SHP77 (cell line): ENCODE measurements around the gene PRDM2.

Experiments used
- DNase-seq, 2 experiments: peaks; one replicate each; lab custom pipeline; 2025; lab: John Stamatoyannopoulos, UW

PRDM2 gene

DNA sequence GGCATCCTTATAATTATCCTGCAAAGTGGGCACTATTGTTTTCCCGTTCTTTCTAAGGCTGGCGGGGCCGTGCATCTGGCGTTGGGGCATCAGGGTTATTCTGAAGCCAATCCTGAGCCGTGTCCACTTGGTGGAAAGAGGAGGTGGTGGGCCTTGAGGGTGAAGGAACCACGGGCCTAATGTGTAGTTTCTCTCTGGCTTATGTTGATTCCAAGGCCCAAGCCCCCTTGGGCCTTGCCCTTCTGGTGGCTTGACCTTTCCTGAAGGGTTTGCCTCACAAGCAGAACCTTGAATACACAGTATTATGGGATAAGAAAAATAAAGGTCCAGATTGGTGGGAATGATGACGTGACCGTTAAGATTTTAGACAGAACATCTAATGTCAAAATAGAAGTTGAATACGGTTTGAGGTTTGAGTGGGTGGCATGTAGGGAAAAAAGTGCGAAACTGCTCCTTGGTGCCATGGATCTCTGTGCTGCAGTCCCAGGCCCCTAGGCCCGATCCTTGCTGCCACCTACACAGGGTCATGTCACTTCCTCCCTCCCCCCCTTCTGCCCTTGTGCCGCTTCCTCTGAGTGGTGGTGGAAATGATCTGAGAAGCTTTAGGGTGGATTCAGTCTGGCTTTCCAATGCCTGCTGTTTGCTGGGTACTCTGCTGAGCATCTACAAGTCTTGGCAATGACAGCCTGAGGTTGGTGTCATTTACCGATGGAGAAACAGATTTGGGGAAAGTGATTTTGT, 90.5 kb downstream of the PRDM2 start:
- no peak for DNase-seq

- DNase-seq: no peak
Observed at GRCh38 chr1:13792419-13792818, 92.4 kb downstream of the PRDM2 start.

- DNase-seq: no peak
Observed at GRCh38 chr1:13793088-13793730, 93.2 kb downstream of the PRDM2 start.

GRCh38 chr1:13794231-13795187, 94.5 kb downstream of the PRDM2 start:
- no peak for DNase-seq

DNA sequence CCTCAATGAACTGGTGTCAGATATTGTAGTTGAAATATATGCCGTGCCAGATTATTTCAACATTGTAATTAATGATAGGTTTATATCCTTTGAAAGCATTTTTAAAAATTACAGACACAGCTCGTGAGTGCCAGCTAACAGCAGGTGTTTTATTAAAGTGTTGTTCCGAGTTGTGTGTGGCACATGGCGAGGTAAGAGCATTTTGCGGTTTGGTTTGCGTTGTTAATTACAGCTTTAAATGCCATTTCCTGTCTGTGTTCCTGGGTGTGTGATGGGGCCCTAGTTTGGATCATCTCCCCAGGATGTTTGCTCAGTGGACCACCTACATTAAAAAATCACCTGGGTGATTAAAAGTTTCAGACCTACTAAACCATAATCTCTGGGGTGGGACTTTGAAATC, 97.4 kb downstream of the PRDM2 start:
- no peak for DNase-seq

- DNase-seq: no peak
Observed at GRCh38 chr1:13798120-13798519, 98.1 kb downstream of the PRDM2 start.

DNA sequence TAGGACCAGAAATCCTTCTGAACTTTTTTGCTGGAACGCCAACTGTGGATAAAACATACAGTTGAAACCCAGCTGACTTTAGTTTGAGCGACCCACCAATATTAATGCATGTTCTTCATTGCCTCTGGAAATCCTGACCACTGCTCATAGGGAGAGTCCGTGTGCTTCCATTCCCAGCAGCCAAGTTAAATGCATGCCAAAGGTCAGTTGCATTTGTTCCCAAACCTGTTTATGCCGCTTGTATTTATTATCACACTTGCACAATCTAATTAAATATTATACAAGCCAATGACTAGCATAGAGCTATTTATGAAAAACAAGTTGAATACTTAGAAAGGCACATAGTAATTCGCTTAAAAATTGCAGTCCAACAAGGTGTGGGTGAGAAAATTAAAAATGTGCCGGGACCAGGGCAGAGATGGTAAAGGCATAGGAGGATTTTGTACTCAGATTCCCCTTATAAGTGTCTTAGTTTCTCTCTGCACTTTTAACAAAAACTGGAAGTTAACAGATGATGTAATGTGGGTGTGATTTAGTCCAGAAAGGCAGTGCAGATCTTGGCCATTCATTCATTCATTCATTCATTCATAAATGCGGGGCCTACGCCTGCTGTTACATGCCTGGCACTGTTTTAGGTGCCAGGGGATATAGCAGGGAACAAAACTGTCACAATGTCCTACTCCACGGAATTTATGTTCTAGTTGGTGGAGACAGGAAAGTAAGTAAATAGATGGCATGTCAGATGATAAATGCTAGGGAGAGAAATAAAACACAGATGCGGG, 99.7 kb downstream of the PRDM2 start:
- no peak for DNase-seq

DNA sequence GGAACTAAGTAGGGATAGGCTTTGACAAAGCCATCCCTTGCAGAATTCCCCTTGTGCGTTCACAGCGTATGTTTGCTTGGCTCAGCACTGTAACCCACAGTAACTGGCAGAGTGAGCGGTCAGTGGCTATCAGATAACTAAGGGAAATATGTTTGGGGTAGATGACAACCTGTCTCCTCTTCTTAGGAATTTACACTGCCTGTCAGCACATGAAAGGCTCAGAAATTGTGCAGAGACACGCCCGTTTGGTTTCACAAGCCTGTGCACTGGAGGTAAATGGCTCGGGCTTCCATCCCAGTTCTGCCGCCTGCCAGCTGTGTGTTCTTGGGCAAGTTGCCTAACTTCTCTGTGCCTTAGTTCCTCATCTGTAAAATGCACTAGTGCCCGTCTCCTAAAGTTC, 101.2 kb downstream of the PRDM2 start:
- no peak for DNase-seq

DNA sequence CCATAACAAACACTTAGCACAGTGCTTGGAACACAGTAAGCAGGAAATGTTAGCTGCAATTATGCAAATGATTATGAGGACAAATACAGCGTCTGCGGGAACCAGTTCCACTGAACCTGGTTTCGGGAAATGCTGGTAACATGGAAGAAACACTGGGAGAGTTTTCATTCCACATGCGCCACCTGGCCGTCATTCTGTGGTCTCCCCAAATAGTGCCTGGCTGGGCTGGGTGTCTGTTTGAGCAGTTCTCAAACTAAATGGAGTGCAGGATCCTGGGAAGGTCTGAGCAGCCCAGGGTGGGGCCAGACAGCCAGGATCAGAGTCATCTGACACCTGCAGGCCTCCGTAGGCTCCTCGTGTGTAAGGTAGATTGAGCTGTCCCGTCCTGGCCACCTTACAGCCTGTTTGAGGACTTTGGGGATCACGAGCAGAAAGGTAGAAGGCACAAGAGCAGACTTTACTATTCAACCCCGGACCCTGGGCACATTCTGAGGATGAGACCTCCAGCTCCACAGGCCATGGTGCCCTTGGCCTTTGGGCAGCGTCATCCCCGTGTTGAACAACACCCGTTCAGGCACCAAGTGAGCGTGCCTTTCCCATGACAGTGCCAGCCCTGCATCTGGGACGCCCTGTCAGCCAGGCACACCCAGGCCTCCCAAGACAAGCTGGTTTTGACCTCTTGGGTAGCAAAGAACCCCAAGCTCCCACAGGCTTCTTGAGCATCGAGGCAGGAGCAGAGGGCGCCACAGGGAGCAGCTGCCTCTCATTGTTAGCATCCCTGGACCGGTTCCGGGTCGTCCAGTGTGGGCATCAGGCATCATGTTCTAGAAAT, 101.9 kb downstream of the PRDM2 start:
- DNase-seq: no peak

GRCh38 chr1:13802782-13803545, 103.0 kb downstream of the PRDM2 start:
- no peak for DNase-seq

DNA sequence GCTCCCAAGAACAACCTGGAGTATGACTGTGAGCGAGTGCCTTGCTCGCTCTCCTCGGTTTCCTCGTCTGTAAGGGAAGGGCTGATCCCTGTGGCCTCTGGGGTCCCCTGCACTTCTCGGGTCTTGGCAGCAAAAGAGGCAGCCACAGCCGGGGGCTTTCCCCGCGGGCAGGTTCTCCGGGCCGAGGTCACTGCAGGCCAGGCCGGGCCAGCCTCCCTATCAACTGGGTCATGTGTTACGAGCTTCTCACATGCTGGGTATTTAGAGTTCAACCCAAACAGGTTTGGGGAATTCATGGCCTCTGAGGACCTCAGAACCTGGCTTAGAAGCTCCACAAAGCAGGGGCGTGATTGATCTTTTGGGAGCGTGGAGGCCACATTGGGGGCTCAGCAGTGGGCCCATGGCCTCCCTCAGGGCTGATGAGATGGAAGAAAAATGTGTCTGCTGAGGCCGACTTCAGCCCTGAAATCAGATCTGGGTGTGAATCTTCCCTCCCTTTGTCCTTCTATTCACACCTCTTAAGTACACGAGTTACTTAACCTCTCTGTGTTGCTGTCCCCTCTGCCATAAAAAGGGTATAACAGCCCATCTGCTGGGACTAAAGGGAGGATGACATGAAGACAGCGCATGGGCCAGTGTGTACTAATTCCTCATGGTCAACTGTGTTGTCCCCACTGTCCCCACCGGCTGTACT, 103.7 kb downstream of the PRDM2 start:
- no peak for DNase-seq

GRCh38 chr1:13804240-13804633, 104.2 kb downstream of the PRDM2 start:
- DNase-seq: no peak

DNA sequence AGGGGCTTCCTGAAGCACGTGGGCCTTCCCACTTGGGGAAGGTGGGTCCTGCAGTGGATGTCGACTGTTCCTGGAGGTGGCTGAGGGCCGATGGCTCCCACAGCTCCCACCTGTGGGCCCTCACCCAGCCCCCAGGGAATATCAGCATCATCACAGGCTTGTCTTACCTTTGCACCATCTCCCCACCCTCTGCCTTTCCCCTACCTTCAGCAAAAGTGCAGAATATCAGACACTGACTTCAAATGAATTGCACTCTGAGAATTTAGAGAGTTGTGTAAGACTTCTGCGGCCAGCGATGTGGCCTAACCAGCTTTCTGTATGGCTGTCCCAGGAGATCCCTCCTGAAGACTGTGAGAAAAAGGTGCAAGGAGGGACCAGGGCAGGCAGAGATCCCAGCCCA, 105.4 kb downstream of the PRDM2 start:
- no peak for DNase-seq

- DNase-seq: no peak
Observed at GRCh38 chr1:13806108-13806507, 106.1 kb downstream of the PRDM2 start.

DNA sequence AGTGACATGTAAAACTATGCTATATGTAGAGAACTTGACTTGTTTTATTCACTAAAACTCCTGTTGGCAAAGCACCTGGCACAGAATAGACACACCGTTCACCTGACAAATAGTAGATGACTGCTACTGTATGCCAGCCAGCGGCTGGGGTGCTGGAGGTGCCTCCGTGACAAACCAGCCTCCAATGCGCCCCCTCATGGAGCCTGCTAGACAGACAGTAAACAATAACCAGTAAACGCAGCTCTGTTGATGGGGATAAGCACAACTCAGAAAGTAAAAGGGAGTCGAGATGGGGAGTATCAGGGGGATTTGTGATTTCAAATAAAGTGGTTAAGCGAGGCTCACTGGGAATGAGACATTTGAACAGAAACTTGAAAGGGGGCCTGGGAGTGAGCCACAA, 107.2 kb downstream of the PRDM2 start:
- DNase-seq: no peak

DNA sequence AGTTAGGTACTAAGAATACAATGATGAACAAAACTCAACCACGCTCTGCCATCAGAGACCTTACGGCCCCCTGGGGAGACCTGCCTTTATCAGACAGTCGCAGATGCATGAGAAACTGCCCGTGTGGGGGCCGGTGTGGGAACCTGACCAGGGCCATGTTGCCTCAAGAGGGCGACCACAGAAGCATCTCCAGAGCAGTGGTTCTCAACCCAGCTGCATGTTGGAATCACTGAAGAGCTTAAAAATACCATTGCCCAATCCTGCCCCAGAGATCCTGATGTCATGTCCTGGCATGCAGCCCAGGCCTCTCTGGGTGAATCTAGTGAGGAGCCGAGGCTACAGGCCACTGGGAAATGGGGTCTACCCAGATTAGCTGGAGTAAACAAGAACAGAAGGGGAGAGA, 108.7 kb downstream of the PRDM2 start:
- no peak for DNase-seq

- no peak for DNase-seq
Observed at GRCh38 chr1:13809461-13810159, 109.6 kb downstream of the PRDM2 start.

DNA sequence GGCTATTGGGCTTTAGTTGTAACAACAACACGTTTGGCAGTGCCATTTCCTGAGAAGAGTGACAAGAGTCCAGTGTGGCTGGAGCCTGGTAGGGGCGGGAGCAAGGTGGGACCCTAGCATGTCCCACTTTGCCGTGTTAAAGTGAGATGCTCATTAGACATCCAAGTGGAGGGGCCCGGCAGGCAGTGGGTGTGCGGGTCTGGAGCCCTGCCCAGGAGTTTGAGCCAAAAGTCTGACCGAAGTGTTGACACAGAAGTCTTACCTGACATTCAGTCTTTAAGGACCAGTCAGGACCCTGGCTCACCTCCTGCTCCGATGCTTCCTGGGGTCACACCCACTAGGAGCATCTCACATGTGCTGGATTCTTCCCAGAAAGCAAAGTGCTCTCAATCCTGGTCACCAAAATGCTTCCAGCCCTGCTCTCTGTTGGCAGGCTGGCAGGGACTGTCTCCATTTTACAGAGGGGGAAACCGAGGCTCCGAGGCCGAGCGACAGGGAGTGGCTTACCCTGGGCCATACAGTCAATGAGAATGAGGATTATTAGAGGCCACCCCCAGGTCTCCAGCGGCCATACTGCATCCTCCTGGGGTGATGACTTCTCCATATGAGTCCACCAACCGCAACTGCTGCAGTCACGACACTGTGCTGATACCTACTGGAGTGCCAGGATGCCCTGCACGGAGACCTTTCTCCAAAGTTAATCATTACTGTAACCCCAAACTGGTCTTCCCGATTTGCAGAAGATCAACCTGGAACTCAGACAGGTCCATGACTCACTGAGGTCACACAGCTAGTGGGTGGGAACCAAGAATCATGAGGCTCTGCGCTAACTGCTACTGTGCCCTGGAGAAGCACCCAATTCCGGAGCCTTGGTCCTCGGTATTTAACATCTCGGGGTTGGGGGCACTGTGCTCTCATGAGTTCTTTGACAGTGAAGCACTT, 112.7 kb downstream of the PRDM2 start:
- no peak for DNase-seq
